EL (cell line): ENCODE data around the gene TRAF4.
"Not testable (repeated sequence)": the region's sequence is repeated elsewhere in the genome, so short reads cannot be mapped to it uniquely, and the experiment has no call there.

ENCODE experiments used
- DNase-seq: peaks from one replicate; pipeline ENCODE4 v3.0.0-alpha.2; 2016

Gene TRAF4

DNA sequence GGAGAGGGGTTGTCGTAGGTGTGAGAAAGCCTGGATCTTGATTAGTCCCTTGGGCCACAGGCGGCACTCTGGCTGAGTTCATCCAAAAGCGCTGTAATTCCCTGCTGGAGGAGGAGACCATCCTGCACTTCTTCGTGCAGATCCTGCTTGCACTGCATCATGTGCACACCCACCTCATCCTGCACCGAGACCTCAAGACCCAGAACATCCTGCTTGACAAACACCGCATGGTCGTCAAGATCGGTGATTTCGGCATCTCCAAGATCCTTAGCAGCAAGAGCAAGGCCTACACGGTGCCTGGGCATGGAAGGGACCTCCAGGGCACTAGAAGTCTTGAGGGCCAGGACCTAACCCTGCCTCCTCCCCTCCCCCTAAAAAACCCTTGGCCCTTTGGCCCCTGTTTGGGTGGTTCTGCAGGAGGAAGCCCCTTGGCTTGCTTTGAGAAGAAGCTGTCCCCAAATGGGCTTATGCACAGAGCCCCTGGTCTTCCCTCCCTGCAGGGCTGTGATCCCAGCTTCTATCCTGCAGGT is 9.0 kb upstream of the TRAF4 start:
- DNase-seq = no peak

DNA sequence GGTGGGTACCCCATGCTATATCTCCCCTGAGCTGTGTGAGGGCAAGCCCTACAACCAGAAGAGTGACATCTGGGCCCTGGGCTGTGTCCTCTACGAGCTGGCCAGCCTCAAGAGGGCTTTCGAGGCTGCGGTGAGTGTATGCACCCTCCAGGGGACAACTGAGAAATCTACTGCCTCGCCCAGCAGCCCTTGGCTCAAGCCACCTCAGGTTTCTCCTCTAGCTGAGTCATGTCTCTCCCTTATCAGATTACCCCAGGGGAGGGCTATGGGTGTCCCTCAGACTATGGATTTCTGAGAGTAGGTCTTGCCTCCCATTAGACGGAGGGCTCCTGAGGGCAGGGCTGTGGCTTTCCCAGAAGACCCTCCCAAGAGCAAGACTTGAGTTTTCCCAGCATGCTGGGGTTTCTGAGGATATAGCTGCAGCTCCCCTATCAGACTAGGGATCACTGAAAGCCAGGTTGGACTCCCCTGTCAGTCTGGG is 8.5 kb upstream of the TRAF4 start:
- DNase-seq = peak; percentile 26

DNA sequence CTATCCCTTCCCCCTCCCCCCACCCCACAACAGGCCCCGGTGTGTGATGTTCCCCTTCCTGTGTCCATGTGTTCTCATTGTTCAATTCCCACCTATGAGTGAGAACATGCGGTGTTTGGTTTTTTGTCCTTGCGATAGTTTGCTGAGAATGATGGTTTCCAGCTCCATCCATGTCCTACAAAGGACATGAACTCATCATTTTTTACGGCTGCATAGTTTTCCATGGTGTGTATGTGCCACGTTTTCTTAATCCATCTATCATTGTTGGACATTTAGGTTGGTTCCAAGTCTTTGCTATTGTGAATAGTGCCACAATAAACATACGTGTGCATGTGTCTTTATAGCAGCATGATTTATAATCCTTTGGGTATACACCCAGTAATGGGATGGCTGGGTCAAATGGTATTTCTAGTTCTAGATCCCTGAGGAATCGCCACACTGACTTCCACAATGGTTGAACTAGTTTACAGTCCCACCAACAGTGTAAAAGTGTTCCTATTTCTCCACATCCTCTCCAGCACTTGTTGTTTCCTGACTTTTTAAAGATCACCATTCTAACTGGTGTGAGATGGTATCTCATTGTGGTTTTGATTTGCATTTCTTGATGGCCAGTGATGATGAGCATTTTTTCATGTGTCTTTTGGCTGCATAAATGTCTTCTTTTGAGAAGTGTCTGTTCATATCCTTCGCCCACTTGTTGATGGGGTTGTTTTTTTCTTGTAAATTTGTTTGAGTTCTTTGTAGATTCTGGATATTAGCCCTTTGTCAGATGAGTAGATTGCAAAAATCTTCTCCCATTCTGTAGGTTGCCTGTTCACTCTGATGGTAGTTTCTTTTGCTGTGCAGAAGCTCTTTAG is 7.7 kb upstream of the TRAF4 start:
- not testable (repeated sequence) for DNase-seq

DNA sequence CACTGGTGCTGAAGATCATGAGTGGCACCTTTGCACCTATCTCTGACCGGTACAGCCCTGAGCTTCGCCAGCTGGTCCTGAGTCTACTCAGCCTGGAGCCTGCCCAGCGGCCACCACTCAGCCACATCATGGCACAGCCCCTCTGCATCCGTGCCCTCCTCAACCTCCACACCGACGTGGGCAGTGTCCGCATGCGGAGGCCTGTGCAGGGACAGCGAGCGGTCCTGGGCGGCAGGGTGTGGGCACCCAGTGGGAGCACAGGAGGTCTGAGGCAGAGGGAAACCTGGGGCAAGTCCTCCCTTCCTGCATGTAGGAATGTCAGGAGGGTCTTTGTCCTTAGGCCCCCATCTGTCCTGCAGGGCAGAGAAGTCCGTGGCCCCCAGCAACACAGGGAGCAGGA is 6.5 kb upstream of the TRAF4 start:
- no peak for DNase-seq

DNA sequence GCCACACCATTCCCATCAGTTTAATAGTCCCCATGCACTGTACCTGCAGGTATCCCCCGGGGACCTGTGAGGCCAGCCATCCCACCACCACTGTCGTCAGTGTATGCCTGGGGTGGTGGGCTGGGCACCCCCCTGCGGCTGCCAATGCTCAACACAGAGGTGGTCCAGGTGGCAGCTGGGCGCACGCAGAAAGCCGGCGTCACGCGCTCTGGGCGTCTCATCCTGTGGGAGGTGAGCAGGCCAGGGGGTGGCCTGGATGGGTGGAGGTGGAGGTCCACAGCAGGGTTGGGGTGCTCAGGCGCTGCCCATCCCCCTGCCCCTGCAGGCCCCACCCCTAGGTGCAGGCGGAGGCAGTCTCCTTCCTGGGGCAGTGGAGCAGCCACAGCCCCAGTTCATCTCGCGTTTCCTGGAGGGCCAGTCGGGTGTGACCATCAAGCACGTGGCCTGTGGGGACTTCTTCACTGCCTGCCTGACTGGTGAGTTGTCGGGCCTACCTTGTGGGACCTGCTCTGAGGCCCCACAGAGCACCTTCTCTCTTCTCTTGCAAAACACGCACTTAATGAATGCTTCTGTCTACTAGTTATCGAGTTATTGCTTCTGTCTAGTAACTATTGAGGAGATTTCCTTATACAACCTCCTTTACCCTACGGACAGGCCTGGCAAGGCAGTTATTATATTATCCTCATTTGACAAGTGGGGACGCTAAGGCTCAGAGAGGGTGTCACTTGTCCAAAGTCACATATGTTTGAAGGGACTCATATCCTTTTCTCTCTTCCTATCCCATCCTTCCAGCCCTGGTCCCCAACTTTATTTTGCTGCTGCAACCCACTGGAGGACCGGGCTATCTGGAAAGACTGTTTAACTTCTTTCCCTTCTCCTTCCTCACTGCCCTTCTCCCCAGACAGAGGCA is 5.8 kb upstream of the TRAF4 start:
- DNase-seq = no peak

DNA sequence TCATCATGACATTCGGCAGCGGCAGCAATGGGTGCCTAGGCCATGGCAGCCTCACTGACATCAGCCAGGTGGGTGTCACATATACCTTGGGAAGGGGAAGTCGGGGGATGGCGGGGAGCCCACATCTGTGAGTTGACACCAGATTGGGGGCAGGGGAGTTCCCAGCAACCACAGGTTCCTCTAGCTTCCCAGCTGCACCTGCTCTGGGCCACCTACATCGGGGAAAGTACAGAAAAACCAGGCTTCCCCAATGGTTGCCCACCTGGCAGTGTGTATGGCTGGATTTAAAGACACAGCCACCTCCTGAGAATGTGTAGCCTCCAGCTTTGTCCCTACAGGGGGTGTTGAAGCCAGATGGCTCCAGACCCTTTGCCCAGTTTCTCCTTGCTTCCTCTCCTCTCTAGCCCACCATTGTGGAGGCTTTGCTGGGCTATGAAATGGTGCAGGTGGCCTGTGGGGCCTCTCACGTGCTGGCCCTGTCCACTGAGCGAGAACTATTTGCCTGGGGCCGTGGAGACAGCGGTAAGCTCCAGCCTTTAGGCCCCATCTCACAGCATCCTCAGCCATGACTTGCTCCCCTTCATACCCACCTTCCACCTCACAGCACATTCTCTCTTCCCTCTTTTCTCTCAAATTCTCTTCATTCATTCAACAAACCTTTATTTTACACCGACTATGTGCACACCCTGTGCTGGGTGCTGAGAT is 5.0 kb upstream of the TRAF4 start:
- no peak for DNase-seq

DNA sequence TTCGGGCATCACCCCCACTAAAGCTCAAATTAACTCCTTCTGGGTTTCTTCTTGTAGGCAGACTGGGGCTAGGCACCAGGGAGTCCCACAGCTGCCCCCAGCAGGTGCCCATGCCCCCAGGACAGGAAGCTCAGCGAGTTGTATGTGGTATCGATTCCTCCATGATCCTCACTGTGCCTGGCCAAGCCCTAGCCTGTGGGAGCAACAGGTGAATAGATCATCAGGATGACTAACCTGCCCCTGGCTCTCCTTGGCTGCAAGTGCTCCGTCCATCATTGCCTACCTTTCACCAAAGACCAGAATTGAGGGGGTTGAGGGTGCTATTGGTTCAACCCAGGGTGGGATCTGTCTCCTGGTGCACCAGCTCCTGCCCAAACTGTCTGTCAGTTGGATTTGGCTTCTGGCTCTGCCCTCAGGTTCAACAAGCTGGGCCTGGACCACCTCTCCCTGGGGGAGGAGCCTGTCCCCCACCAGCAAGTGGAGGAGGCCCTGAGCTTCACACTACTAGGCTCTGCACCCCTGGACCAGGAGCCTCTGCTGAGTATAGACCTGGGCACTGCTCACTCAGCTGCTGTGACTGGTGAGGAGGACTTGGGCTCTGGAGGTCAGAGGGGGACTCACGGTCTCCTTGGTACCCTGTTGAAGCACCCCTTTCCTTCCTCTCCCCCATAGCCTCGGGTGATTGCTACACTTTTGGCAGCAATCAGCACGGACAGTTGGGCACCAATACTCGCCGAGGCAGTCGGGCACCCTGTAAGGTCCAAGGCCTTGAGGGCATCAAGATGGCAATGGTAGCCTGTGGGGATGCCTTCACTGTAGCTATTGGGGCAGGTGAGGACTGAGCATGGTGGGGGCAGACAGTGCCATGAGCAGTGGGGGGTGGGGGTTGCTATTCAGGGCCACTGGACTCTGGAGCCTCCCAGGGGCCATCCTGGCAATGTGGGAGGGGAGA is 3.1 kb upstream of the TRAF4 start:
- no peak for DNase-seq

DNA sequence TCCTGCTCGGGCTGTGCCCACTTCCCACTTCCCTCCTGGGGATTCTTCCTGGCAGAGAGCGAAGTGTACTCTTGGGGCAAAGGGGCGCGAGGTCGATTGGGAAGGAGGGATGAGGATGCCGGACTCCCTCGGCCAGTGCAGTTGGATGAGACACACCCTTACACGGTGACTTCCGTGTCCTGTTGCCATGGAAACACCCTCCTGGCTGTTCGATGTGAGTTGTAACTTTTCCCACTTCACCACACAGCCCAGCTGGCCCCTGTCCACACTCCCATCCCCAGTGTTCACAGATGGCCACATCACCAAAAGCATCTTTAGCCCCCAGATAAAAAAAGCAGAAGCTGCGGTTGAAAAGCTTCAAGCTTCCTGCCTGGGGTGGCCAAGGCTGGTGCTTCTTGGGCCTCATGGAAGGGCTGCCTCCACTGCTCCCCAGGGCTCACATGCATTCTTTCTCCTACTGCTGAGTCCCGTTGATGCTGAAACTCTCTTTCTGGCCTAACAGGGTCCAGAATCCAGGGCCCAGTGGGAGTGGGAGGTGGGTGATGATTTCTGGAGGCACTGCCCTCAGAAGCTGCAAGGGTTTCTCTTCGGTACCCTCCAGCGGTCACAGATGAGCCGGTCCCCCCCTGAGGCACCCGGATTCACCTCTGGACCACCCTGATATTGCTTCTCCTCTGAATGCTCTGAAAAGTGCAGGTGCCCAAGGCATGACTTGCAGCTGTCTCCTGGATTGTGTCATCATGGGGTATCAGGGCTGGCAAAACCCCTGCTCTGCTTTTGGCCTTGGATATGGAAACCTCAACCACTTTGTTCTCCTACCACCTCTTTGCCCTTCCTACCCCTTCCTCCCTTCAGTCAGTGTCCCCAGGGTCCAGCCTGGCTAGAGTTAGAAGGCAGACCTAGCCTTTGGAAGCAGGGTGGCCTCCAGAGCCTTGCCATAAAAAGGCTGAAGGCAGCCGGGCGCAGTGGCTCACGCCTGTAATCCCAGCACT is 2.2 kb upstream of the TRAF4 start:
- no peak for DNase-seq

DNA sequence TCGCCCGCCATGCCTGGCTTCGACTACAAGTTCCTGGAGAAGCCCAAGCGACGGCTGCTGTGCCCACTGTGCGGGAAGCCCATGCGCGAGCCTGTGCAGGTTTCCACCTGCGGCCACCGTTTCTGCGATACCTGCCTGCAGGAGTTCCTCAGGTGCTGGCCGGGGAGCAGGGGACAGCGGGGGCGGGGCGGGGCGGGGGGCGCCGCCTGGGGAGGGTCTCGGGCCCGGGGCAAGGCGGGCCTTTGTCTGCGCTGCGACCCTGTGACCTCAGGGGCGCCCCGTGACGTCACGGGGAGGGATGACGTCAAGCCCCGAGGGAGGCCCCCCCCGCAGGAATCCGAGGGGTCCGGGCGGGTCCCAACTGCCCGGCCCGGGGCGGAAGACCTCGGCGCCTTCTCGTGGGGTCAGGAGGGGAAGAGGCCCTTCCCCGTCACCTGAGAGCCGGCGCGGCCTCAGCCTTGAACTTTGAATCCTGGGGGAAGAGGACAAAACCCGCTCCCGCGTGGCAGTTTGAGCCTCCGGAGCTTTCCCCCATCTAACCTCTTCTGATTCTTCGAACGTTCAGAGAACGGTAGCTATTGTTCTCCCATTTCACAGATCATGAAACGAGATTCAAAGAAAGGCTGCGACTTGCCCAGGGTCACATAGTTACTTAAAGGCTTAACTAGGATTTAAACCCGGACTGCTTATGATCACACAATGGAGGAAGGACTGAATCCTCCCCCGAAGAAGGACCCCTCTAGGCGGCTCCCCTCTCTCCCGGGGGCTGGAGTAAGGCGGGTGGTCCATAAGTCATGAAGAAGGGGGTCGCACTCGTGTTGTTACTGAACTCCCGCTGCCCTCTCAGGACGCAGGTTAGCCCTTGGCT is 527 bp downstream of the TRAF4 start:
- DNase-seq = peak; percentile 59

DNA sequence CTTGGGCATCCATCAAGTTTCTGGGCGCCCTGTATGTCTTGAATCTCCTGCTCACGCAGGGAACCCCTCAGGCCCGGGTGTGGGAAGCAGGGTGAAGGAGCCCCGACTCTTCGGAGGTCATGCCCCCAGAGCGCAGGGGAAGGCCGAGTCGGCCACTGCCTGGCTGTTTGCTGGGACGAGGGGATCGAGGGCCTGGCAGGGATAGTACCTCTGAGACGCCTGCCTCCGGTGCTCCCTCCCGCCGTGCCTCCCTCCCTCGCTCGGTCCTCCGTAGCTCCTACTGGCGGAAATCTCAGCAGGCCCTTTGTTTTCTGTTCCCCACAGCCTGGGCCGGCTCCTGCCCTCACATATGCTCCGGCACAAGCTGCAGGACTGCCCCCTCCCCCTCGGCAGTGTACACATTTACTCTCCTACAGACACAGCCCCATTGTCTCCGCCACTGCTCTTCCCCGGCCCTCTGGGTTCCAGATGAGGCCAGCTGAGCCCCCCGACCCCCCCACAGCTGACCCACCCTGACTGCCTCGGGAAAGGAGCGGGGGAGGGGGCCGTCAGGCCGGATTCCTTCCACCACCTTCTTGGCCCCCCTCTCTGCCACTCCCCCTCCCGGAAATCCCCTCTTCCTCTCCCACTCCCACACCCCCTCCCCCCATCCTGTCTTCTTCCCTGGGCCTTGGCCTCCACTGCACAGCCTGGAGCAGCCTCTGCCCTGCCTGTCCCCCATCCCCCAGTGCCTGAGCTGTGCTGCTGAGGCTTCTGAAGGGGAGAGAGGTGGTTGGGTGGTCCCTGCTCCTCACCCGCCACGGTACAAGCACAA is 1.4 kb downstream of the TRAF4 start:
- peak; percentile 58 for DNase-seq

DNA sequence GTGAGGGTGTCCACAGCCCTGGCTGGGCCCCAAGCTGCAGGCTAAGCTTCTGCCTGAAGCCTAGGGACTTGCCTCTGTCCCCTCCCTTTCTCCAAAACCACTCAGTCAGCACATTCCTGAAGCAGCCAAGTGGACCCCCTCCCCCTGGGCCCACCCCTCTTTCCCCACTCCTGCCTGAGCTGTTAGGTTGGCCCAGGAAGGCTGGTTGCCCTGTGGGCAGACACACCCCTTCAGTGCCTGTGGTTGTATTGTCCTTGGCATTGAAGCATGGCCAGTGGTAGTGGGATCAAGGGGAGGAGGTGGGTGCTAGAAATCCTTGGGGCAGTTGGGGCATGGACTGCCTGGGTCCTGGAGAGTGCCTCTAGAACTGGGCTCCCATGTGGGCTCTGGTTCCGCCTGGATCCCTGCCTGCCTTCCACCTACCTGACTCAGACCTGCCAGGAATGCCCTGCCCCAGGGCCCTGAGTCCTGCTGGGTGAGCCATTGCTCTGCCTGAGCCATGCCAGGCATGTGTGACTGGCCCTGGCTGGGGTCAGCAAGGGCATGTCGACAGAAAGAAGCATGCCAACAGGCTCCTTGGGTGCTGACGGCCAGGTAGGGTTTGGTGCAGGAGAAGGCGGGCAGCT is 2.1 kb downstream of the TRAF4 start:
- peak; percentile 53 for DNase-seq

DNA sequence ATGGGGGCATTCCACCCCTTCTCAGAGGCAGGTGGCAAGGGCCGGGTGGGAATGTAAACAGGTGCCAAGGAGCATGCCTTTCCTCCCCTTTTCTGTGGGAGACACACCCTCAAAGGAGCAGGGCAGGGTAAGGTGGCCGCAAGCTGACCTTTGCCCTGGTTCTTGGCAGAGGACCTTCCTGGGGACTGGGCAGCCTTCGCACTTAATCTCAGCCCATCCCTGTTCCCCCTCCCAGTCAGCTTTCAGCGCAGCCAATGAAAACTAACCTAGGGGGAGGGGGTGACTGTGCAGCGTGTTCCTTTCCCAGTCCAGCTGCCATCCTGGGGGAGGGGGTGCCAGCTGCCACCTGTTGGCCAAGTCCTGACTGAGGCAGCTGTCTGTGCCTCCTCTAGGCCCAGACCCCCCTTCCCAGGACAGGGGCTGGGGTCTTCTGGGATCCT is 2.8 kb downstream of the TRAF4 start:
- no peak for DNase-seq

DNA sequence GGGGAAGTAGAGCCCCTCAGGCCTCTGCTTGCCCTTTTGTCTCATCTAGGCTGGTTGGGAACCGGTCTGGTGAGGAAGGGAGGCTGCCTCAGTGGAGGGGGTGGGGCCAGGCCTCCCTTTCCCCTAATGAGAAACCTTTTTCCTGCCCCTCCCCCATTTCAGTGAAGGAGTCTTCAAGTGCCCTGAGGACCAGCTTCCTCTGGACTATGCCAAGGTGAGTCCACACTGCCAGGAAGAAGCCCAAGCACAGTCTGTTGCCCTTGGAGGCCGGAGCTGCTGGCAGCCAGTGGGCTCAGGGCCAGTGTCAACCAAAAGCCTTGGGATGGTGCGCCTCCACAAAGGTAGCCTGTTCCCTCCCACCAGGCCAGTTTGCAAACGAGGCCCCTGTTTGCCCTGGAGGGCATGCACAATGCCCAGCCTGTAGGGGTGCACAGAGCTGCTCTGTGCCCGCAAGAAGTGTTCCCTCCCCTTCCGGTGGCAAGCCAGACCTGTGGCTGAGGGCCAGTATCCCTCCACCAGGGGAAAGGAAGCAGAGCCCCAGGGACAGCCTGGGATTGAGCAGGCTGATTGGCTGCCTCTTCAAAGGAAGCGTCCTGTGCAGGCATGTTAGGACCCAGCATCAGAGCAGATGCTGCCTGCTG is 3.4 kb downstream of the TRAF4 start:
- no peak for DNase-seq

DNA sequence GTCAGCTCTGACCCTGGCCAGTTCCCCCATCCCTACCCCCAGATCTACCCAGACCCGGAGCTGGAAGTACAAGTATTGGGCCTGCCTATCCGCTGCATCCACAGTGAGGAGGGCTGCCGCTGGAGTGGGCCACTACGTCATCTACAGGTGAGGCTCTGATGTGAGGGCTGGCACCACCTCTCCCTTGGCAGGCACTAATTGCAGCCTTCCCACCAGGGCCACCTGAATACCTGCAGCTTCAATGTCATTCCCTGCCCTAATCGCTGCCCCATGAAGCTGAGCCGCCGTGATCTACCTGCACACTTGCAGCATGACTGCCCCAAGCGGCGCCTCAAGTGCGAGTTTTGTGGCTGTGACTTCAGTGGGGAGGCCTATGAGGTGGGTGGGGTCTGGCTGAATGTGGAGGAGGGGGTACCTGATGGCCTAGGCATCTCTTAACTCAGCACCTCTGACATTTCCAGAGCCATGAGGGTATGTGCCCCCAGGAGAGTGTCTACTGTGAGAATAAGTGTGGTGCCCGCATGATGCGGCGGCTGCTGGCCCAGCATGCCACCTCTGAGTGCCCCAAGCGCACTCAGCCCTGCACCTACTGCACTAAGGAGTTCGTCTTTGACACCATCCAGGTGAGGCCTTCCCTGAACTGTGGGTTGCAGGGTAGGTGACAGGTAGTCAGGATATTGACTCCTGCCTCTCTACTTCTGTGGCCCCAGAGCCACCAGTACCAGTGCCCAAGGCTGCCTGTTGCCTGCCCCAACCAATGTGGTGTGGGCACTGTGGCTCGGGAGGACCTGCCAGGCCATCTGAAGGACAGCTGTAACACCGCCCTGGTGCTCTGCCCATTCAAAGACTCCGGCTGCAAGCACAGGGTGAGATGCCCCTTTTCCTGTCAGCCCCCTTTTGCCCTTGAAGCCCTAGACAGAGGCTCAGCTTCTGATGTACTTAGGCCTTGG is 4.3 kb downstream of the TRAF4 start:
- DNase-seq = no peak

DNA sequence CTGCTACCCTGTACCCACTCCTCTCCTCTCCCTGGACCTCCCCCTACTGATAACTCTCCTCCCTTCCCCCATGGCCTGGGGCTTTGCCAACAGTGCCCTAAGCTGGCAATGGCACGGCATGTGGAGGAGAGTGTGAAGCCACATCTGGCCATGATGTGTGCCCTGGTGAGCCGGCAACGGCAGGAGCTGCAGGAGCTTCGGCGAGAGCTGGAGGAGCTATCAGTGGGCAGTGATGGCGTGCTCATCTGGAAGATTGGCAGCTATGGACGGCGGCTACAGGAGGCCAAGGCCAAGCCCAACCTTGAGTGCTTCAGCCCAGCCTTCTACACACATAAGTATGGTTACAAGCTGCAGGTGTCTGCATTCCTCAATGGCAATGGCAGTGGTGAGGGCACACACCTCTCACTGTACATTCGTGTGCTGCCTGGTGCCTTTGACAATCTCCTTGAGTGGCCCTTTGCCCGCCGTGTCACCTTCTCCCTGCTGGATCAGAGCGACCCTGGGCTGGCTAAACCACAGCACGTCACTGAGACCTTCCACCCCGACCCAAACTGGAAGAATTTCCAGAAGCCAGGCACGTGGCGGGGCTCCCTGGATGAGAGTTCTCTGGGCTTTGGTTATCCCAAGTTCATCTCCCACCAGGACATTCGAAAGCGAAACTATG is 5.2 kb downstream of the TRAF4 start:
- DNase-seq = no peak
